ENCODE results near the gene LSS. TPM values are rescaled to one million over a fixed set of nuclear protein-coding genes. Genes with fewer than 3 reads are reported as not detected.

LSS gene
- total and polyA plus RNA-seq, 8 donors: 15.3 to 246 (median 36.1) TPM

DNA sequence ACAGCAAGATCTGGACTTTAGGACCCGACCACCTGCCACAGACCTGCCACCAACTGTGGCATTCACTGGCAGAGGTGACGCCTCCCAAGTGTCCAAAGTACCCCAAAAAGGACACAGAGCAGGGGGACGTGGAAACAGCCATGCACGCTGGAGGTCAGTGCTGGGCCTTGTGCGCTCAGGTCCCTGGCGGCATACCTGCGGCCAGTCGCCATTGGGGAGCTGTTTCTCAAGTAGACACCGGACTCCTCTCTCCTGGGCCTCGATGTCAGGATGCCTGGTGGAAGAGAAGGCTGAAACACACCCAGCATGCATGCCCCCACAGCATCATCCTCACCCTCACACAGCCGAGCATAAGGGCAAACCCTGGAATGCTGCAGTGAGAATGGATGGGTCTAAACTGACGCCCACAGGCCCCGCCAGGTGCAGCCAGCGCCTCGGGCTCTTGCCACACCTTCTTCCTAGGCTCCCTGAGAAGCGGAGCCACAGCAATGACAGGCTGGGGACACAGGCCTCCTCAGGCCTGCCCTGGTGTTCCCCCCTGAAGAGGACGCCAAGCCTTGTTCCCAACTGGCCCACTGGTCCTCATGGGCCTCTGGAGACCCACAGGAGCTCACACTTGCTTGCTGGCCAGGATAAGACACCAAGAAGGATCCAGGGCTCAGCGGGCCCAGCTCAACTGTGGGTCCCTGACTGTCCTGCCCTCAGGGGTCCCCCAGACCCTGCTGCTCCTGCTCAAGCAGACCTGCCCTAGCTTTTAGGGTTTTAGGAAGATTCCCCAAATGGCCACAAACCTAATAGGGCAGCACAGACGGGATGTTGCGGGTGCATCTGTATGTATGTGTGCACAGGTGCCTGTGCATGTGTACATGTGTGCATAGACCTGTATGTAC is 36.6 kb downstream of the LSS start:
- H3K36me3 ChIP-seq: peaks cover 46 to 78% (median 73%) of the 10 kb centered on the region in 4 donors
- no peak overlapping the region for H3K27ac ChIP-seq
- 95 to 96% (median 96%) methylated on average over 11 to 20 of the region's 20 CpGs for WGBS, 5 donors

DNA sequence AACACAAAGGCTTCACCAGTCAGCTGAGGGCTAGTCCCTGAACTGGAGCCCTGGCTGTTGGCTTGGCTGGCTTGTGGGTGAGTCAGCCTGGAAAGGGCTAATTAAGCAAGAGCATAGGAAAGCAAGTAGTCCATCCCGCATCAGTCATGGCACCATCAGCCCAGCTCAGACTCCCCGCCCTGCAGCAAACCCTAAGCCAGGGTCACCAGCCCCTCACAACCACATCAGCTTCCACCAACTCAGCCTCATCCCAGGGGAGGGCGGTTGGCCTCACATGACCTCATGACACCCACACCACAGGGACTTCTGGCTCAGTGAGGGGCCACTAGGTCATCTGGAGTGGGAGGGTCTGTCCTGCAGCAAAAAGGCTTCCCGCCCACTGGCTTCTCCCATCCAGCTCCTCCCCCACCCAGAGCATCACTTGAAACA is 37.3 kb downstream of the LSS start:
- DNase-seq: peak; percentile 1 to 21
- WGBS, 5 donors: 88 to 96% (median 91%) methylated on average over 4 of the region's 4 CpGs
- Histone ChIP-seq H3K4me1 (peaks cover 0 to 22% (median 10%) of the 10 kb centered on the region in 4 donors), H3K9me3 (no peaks in the 10 kb centered on the region), H3K4me3 (no peak overlapping the region), H3K27ac (peak overlapping the region in 1 of 5 donors; percentile 46), H3K36me3 (peaks cover 40 to 72% (median 66%) of the 10 kb centered on the region in 4 donors), H3K27me3 (no peaks in the 10 kb centered on the region)
- intact Hi-C loops (cut with DNase I; ENCODE audit: low total_unique reads): no loop called here
- no peak for TF ChIP-seq POLR2A (IDR thresholded peaks at IDR 0.05)
- TF ChIP-seq CTCF (IDR thresholded peaks at IDR 0.05): no peak
- no peak for TF ChIP-seq EP300 (IDR thresholded peaks at IDR 0.05)

More for the DNA sequence above, 36.6 kb downstream of the LSS start:
- no peaks in the 10 kb centered on the region for H3K27me3 ChIP-seq
- H3K4me1 ChIP-seq: peaks cover 0 to 22% (median 10%) of the 10 kb centered on the region in 4 donors
- intact Hi-C loops (cut with DNase I; ENCODE audit: low total_unique reads): no loop called here
- H3K4me3 ChIP-seq: no peak overlapping the region
- no peaks in the 10 kb centered on the region for H3K9me3 ChIP-seq
- DNase-seq: peak; percentile 1 to 15
- TF ChIP-seq EP300 (IDR thresholded peaks at IDR 0.05) (no peak), POLR2AphosphoS5 (IDR thresholded peaks at IDR 0.05) (no peak), POLR2A (IDR thresholded peaks at IDR 0.05) (no peak), CTCF (IDR thresholded peaks at IDR 0.05) (no peak)

DNA sequence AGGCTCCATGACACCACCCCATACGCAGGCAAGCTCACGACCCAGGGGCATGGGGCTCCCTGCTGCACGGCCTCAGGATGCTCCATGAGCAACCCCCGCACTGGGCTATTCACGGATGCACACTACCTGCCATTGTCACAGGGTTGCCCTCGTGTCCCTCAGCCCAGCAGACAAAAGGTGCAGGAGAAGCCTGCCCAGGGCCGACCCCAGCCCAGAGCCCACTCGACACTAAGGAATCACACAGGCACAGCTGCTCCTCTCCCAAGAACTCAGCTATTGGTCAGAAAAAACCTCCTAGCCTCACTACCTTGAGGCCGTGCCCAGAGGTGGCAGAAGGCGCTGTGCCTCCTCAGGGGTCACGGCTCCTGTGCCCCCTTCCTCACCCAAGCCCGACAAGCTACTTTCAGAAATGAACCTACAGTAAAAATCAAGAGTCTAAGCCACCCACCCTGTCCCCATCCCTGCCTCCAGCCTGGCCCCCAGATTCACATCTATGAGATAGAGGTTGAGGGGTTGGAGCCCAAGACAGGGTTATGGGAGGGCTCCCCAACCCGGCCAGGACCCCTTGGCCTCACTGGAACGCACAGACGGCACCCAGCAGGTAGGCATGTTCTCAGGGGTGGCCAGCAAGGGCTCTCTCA is 38.0 kb downstream of the LSS start:
- WGBS, 5 donors: 88 to 98% (median 89%) methylated on average over 8 to 15 of the region's 15 CpGs
- H3K9me3 ChIP-seq: no peaks in the 10 kb centered on the region
- no peak overlapping the region for H3K4me3 ChIP-seq
- DNase-seq: peak in 1 of 2 donors; percentile 0
- peak overlapping the region in 2 of 5 donors; percentile 20 to 46 for H3K27ac ChIP-seq
- intact Hi-C loops (cut with DNase I; ENCODE audit: low total_unique reads): no loop called here
- peaks cover 34 to 65% (median 59%) of the 10 kb centered on the region in 4 donors for H3K36me3 ChIP-seq
- no peak for TF ChIP-seq POLR2A (IDR thresholded peaks at IDR 0.05)
- H3K27me3 ChIP-seq: no peaks in the 10 kb centered on the region
- H3K4me1 ChIP-seq: peaks cover 0 to 22% (median 10%) of the 10 kb centered on the region in 4 donors

DNA sequence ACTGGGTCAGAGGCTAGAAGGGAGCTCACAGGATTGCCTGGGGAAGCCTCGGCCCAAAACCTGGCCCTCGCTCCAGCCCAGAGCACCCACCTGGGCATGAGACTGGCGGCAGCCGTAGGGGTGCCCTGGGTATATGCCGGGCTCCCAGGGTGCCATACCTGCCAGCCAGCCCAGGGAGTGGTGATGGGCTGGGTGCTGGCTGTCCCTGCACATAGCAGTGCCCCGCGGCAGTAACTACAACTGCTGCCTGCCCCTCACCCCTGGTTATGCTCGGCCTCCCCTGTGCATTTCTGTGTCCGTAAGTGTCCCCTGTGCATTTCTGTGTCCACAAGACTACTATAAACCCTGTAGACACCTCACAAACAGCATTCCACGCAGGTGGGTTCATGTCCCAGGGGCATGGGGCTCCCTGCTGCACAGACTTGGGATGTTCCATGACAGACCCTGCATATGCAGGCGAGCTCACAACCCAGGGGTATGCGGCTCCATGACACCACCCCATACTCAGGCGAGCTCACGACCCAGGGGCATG is 38.5 kb downstream of the LSS start:
- Histone ChIP-seq H3K9me3 (no peaks in the 10 kb centered on the region), H3K27me3 (peaks cover 0 to under 1% (median 0%) of the 10 kb centered on the region in 3 donors), H3K4me1 (peaks cover 0 to 27% (median 10%) of the 10 kb centered on the region in 4 donors), H3K27ac (peak overlapping the region in 2 of 5 donors; percentile 37 to 67), H3K4me3 (no peak overlapping the region), H3K36me3 (peaks cover 29 to 59% (median 54%) of the 10 kb centered on the region in 4 donors)
- WGBS, 5 donors: 94 to 98% (median 96%) methylated on average over 6 to 14 of the region's 14 CpGs
- intact Hi-C loops (cut with DNase I; ENCODE audit: low total_unique reads): no loop called here
- no peak for DNase-seq
- TF ChIP-seq CTCF (IDR thresholded peaks at IDR 0.05) (no peak), EP300 (IDR thresholded peaks at IDR 0.05) (no peak), POLR2A (IDR thresholded peaks at IDR 0.05) (no peak)

Measured in stomach (tissue), 9 donors.